HEK293 (cell line): ENCODE measurements around the gene DLG2.

Experiments
- CTCF ChIA-PET: fragments of 350-600 bp; formaldehyde crosslinking; extraction: SDS; loops from one replicate; lab custom pipeline; 2021; ENCODE audit warnings: antibody characterized with exemption; lab: Yijun Ruan, JAX
- POLR2A ChIA-PET: fragments of 300-600 bp; formaldehyde crosslinking; extraction: SDS; loops from one replicate; lab custom pipeline; 2020; ENCODE audit warnings: antibody characterized with exemption, inconsistent platforms; lab: Yijun Ruan, JAX
- H3K27ac ChIP-seq: fragments of 200-500 bp; sonication (Bioruptor generic); 2 replicates; pipeline ENCODE4 v1.5.1; 2014; ENCODE audit warnings: low read depth, low read length, control low read depth, inconsistent platforms; ENCODE audit errors: extremely low read depth
- H3K36me3 ChIP-seq, 2 experiments: fragments of 200-500 bp in 1 of 2; sonication (Bioruptor generic) in 1 of 2; 1 replicate in 1 of 2; 2 replicates in 1 of 2; pipeline ENCODE4 v1.5.1; 2014 to 2017; ENCODE audit warnings: inconsistent platforms in 2 of 2, low read length in 2 of 2; ENCODE audit not compliant: control insufficient read depth in 2 of 2, insufficient read depth in 1 of 2
- H3K4me1 ChIP-seq: fragments of 200-500 bp; sonication (Bioruptor generic); 2 replicates; pipeline ENCODE4 v1.5.1; 2014; ENCODE audit warnings: mild to moderate bottlenecking, low read length, inconsistent platforms; ENCODE audit not compliant: control insufficient read depth, insufficient read depth
- H3K4me3 ChIP-seq: 2 replicates; pipeline ENCODE4 v1.5.1; 2011; ENCODE audit warnings: low read depth, mild to moderate bottlenecking, control low read depth, low read length, moderate library complexity
- H3K9me3 ChIP-seq: fragments of 200-500 bp; sonication (Bioruptor generic); 2 replicates; pipeline ENCODE4 v1.5.1; 2014; ENCODE audit warnings: low read depth, low read length, inconsistent platforms; ENCODE audit not compliant: control insufficient read depth, insufficient read depth
- ELK4 ChIP-seq: IDR thresholded peaks from 2 replicates; pipeline ENCODE4 v1.6.1; 2011; ENCODE audit warnings: mild to moderate bottlenecking, low read depth, low read length, borderline replicate concordance
- HOXC10 ChIP-seq: sonication (generic); formaldehyde crosslinking; IDR thresholded peaks from 2 replicates; pipeline ENCODE4 v1.8.1; 2023; ENCODE audit warnings: mild to moderate bottlenecking, missing genetic modification reagents
- ZBTB44 ChIP-seq: fragments of 450-650 bp; IDR thresholded peaks from 2 replicates; pipeline ENCODE4 v1.5.1; 2018; ENCODE audit warnings: missing biosample characterization, mild to moderate bottlenecking, missing genetic modification characterization
- ZBTB49 ChIP-seq: fragments of 450-650 bp; formaldehyde crosslinking; IDR thresholded peaks from 2 replicates; pipeline ENCODE4 v1.5.1; 2016; ENCODE audit warnings: missing biosample characterization, missing genetic modification characterization, low read depth
- ZNF18 ChIP-seq: fragments of 450-650 bp; formaldehyde crosslinking; IDR thresholded peaks from 2 replicates; pipeline ENCODE4 v1.5.1; 2016; ENCODE audit warnings: missing biosample characterization, missing genetic modification characterization
- ZNF2 ChIP-seq: fragments of 450-650 bp; formaldehyde crosslinking; IDR thresholded peaks from 2 replicates; pipeline ENCODE4 v1.5.1; 2016; ENCODE audit warnings: missing biosample characterization, missing genetic modification characterization
- ZNF202 ChIP-seq: fragments of 450-650 bp; formaldehyde crosslinking; IDR thresholded peaks from 2 replicates; pipeline ENCODE4 v1.5.1; 2016; ENCODE audit warnings: missing biosample characterization, missing genetic modification characterization, borderline replicate concordance
- ZNF211 ChIP-seq: fragments of 450-650 bp; formaldehyde crosslinking; IDR thresholded peaks from 2 replicates; pipeline ENCODE4 v1.5.1; 2016; ENCODE audit warnings: low read depth, missing biosample characterization, missing genetic modification characterization
- ZNF223 ChIP-seq: fragments of 450-650 bp; formaldehyde crosslinking; IDR thresholded peaks from 2 replicates; pipeline ENCODE4 v1.5.1; 2016; ENCODE audit warnings: missing biosample characterization, missing genetic modification characterization
- ZNF280D ChIP-seq: fragments of 450-650 bp; formaldehyde crosslinking; IDR thresholded peaks from 2 replicates; pipeline ENCODE4 v1.5.1; 2016; ENCODE audit warnings: missing biosample characterization, missing genetic modification characterization
- ZNF518A ChIP-seq: fragments of 450-650 bp; formaldehyde crosslinking; conservative IDR thresholded peaks from 2 replicates; pipeline ENCODE4 v1.5.1; 2016; ENCODE audit warnings: low read depth, missing biosample characterization, missing genetic modification characterization
- ZNF529 ChIP-seq: fragments of 450-650 bp; formaldehyde crosslinking; IDR thresholded peaks from 2 replicates; pipeline ENCODE4 v1.5.1; 2017; ENCODE audit warnings: missing genetic modification characterization, missing biosample characterization; ENCODE audit not compliant: insufficient replicate concordance
- ZSCAN30 ChIP-seq: fragments of 450-650 bp; IDR thresholded peaks from 2 replicates; pipeline ENCODE4 v1.5.1; 2018; ENCODE audit warnings: missing biosample characterization, mild to moderate bottlenecking, missing genetic modification characterization, moderate library complexity

Gene DLG2

GRCh38 chr11:83475760-83476159, 2151.4 kb downstream of the DLG2 start:
- H3K27ac ChIP-seq: no peak overlapping the region
- H3K36me3 ChIP-seq: no peaks in the 10 kb centered on the region
- H3K9me3 ChIP-seq: no peaks in the 10 kb centered on the region
- ChIA-PET POLR2A (no interaction called here), CTCF (no interaction called here)
- no peak overlapping the region for H3K4me3 ChIP-seq
- TF ChIP-seq ZBTB49 (no peak), ELK4 (no peak), ZNF529 (no peak), ZNF211 (no peak)
- H3K4me1 ChIP-seq: no peaks in the 10 kb centered on the region

GRCh38 chr11:83473743-83474142, 2153.4 kb downstream of the DLG2 start:
- H3K36me3 ChIP-seq: no peaks in the 10 kb centered on the region
- TF ChIP-seq ZNF223 (tag by site-specific recombination): no peak
- TF ChIP-seq ZBTB44 (tag by site-specific recombination): no peak
- no peak for TF ChIP-seq ZNF518A (tag by site-specific recombination)
- TF ChIP-seq, all 188 proteins: peak for 0
- ChIA-PET CTCF (interaction anchor here (1.5 kb wide), 1 partner anchor 698 kb away, joined by 3 read pairs; no protein-coding TSS in a partner anchor), POLR2A (no interaction called here)
- H3K4me1 ChIP-seq: no peaks in the 10 kb centered on the region
- no peaks in the 10 kb centered on the region for H3K9me3 ChIP-seq
- H3K4me3 ChIP-seq: no peak overlapping the region
- H3K27ac ChIP-seq: no peak overlapping the region

- no peak overlapping the region for H3K27ac ChIP-seq
- ChIA-PET CTCF (interaction anchor here (1.5 kb wide), 1 partner anchor 697 kb away, joined by 3 read pairs; no protein-coding TSS in a partner anchor), POLR2A (no interaction called here)
Measured at GRCh38 chr11:83472806-83473205, 2154.3 kb downstream of the DLG2 start.

More at GRCh38 chr11:83472806-83473205, 2154.3 kb downstream of the DLG2 start:
- no peaks in the 10 kb centered on the region for H3K9me3 ChIP-seq
- no peak overlapping the region for H3K4me3 ChIP-seq
- TF ChIP-seq HOXC10 (CRISPR knock-in tag) (no peak), ZNF202 (tag by site-specific recombination) (no peak), ZSCAN30 (no peak), ZNF18 (tag by site-specific recombination) (no peak), ZNF2 (tag by site-specific recombination) (no peak), ZNF280D (tag by site-specific recombination) (no peak)
- TF ChIP-seq, all 188 proteins: peak for 0
- Histone ChIP-seq H3K36me3 (no peaks in the 10 kb centered on the region), H3K4me1 (no peaks in the 10 kb centered on the region)
